ENCODE data around the gene TAGLN2. TPM values are rescaled to one million over a fixed set of nuclear protein-coding genes. Genes with fewer than 3 reads are reported as not detected.

Gene TAGLN2
- total RNA-seq, 1 donor from 2014 or later: 547 TPM

DNA sequence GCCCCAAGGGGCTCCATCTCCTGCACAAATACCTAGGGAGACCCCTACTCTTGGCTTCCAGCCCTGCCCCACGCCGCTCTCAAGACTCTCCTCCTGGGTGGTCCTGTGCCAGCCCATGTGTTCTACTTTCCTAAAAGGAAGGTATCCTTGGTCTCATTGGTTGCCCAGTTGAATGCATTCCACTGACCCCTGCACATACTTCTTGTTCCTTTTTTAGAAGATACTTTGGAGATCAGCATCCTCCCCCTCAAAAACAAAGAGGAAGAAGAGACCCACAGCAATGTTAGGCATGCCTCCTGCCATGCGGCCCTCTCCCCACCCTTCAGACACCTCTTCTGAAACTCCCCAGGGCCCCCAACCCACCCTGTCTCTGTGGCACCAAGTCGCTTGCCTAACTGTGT is 24.7 kb upstream of the TAGLN2 start:
- intact Hi-C loops (cut with micrococcal nuclease): no loop called here

DNA sequence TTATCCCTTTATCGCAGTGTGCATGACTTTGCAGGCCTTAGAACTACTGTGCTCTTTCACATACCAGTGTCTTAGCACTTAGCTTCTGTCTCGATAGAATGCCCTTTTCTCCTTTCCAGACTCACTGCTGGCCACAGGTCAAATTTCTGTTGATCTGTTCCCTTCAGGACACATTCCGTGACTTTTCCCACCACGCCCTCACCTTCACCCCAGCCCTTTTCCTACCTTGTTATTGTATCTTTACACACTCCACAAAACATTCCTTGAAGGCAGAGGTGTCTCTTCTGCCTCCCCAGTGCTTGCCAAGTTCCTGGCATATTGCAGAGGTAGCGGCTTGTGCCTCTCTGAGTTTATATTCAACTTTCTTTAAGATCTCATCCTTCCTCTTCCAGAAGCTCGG is 23.8 kb upstream of the TAGLN2 start:
- intact Hi-C loops (cut with micrococcal nuclease): no loop called here

DNA sequence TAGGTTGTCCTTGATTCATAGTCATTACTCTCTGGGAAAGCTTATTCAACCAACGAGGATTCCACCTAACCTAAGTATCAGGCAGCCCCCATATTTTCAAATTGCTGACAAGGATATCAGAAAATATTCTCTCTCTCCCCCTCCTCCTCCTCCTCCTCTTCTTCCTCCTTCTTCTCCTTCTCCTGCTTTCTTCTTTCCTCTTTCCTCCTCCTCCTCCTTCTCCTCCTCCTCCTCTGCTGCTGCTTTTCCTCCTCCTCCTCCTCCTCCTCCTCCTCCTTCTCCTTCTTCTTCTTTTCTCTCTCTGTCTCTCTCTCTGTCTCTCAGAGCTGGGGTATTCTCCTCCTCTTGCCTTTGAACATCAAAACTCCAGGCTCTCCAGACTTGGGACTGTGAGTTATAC is 22.6 kb upstream of the TAGLN2 start:
- intact Hi-C loops (cut with micrococcal nuclease): no loop called here

DNA sequence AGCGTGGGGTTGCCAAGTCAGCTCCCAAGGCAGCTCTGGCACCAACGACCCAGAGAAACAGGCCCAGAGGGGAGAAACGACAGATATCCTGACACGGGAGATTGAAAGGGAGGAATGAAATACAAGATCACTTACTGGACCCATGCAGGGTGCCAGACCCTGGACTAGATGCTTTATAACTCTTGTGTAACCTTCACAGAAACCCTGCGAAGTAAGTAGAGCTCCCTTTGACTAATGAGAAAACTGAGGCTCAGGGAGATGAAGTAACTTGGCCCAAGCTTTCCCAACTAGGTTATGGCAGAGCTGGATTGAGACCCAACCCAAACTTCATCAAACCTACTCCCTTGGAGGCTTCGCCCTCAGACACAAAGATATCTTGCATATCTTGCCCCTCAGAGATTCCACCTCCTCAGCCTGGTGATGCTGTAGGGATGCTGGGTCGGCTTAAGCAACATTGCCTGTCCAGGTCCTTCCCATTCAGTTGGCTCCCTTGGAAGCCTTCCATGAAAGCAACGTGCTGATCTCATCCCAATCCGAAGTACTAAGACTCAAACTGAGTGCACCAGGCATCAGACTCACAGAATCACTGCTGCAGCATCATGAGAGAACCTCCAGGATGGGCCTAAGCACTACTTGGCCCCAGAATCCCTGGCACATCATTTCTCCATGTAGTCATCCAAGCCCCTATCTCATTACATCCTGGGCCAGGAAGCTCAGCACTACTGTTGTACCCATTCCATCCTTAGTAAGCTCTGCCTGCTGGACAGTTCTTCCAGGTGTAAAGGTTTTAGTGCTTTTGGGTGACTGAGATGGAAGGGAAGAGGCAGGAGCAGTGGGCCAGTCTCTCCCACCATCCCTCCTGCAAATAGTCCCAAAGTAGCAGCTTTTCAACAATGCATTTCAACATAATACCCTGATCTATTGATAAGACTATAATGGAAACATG is 21.2 kb upstream of the TAGLN2 start:
- intact Hi-C loops (cut with micrococcal nuclease): no loop called here

DNA sequence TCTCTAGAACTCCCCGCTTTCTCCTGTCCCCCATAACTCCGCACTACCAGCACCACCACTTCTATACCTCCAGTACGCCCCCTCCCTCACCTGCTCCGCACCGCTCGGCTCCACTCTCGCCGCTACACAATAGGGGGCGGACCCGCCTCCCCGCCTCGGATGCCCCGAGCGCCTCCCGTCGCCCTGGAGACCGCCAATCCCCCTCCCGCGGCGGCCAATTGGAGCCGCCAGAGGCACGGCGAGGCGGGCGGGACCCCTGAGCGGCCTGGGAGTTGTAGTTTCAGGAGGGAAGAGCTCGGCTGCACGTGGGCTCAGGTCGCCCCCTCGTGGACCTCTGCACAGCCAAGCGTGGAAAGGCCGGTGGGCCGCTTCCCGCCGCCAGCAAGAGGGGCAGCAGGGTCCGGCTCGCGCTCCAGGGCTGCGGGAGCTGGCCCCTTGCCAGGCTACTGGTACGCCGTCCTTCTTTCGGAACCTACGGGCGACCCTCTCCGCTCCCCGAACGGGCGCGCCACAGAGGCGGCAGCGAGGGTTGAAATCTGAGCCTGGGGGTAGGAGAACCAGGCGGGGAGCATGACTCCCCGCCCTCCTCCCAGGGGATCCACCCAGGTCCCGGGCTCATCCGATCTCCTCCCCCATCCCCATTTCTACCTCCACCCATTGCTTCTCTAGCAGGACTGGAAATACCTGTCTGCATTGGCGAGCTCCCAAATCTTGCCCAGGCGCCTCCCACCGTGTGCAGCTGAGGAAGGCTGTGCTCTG is 20.4 kb upstream of the TAGLN2 start, which contains the start of gene IGSF9:
TSS of gene IGSF9 (minus strand) at position 131 of the 759 bp plus-strand sequence. CDS start 2,159 bp downstream, outside the sequence.
- intact Hi-C loops (cut with micrococcal nuclease): no loop called here

DNA sequence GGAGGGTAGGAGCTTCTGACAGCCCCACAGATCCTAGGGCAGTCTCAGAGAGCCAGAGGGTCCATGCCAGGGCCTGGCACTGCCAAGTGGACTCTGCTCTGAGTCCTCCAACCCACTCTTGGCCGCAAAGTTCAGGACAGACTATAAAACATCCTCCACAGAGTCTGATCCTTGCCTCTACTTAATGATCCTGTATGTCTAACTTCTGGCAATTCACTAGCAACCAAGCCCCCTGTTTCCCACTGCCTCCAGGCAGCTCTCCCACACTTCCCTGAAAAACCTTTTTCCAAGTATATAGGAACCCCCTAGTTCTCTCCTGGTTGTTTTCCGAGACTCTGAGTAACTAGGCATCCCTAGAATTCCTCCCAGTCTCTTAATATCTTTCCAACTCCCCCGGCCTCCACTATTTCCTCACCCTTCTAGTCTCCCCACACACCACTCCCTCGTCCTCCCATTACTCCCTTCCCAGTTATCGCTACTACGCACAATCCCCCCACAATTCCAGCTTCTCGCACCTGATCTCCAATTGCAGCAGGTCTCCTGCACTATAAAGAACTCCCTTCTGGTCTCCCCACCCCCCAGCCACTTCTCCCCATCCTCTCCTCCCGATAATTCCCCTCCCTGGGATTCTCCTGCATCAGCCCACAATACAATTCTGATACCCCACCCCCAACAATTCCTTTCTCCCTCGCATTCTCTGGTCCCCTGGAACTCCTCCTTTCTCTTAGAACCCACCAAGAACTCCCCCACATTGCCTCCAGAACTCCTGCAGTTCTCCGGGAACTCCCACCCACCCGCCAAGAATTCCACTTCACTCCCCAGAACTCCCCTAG is 19.5 kb upstream of the TAGLN2 start:
- intact Hi-C loops (cut with micrococcal nuclease): no loop called here

DNA sequence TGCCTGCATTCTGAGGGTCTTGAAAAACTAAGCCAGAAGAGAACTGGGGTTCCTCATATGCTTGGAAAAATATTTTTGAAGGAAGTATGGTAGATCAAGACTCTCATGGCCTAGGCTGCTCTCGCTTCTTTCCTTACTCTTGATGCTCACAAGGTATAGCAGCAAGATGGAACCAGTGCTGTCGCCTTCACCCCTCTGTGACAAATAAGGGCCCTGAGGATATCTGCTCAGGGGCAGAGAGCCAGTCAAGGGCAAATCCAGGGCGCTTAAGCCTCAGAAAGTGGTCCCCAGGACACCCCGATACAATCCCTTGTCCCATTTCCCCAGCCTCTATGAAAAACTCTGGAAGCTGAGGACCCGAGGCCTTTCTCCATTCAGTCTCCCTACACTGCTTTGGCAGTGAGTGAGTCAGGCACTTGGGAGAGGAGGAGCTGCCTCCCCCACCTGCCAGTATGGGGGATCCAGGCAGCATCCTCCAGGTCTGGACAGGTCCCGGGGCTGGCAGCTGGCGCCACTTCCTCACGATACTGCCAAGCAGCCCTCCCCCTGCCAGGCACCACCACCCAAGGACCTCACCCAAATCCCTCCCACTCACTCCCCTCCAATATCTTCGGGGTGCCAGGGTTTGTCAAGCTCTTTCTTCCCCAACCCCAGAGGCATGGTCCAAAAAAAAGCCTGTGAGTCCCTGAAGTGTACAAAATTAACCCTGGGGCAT is 18.8 kb upstream of the TAGLN2 start:
- intact Hi-C loops (cut with micrococcal nuclease): no loop called here

DNA sequence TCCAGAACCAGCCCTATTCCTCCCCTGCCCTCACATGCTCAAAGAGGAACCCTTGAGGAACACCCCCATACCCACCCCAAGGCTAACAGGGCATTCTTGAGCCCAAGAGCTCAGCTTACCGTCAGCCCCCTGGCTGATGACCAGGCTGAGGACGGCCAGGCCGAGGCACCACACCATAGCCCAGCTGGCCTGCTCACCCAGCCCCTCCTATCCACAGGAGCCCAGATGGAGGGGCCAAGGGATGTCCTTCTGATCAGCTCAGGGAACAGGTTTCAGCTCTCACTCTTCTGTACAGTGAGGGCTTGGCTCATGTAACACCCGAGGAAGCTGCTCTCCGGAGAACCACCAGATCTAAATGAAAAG is 18.0 kb upstream of the TAGLN2 start:
- intact Hi-C loops (cut with micrococcal nuclease): no loop called here

DNA sequence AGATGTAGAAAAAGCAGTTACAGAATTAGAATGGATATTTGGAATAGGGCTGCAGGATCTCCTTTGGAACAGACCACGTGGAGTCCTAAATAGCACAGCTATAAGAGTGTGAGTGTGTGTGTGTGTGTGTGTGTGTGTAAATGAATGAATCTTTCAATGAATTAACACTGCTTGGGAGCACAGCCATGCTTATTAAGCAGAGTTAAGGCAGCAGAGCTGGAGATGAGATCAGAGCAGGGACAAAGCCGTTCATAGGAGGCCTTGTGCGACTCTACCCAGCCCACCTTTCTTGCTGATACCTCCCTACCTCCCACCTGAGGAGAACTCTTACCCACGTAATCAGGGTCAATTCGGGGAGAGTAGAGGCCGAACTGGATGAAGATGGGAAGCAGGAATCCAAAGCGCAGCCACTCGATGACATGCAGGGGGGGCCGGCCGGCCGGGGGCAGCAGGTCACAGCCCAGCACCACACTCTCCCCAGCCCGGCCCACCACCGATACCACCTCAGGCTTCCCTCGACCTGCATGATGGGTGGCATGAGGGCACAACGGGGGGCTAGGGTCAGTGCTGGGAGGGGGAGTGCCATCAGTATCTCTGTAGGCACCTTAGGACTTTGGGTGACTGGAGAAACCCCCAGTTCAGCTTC is 17.4 kb upstream of the TAGLN2 start:
- intact Hi-C loops (cut with micrococcal nuclease): no loop called here

DNA sequence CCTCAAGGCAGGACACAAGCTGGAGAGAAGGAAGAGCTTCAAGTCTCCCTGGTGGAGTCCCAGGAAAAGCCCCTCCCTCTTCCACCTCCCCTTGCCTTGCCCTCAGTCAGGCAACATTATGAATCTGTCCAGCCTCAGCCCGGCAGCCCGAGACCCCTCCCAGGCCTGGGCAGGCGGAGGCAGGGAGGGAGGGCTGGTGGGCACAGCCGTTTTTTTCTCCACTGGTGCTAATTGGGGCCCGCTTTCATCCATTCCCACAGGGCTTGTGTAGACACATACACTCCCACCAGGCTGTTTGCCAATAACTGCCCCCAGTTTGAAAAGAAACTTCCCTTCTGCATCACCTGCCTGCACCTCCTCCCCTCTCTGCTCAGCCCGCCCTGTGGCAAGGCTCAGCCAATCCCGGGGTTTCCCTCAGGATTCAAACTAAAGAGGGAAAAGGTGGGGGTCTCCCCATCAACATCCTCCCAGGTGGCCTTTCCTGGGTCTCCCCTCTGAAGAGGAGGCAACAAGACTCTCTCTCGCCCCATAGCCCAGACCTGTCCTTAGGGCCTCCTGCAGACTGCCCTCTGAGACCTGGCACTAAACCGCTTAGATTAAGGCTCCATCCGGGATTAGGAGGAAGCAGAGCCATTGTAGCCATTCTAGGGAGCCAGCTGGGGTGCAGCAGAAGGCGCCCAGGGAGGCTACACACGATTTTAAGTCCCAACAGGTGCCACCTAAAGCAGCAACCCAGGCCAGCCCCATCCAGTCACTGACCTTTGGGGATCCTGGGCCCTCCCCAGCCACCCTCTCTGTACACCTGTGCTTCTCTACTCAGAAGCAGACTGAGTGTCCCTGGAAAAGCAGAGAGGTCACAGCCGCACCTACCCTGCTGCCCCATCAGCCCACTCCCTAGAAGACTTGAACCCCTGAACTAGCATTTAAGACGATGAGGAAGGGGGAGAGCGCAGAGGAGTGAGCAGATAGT is 16.6 kb upstream of the TAGLN2 start:
- intact Hi-C loops (cut with micrococcal nuclease): no loop called here

DNA sequence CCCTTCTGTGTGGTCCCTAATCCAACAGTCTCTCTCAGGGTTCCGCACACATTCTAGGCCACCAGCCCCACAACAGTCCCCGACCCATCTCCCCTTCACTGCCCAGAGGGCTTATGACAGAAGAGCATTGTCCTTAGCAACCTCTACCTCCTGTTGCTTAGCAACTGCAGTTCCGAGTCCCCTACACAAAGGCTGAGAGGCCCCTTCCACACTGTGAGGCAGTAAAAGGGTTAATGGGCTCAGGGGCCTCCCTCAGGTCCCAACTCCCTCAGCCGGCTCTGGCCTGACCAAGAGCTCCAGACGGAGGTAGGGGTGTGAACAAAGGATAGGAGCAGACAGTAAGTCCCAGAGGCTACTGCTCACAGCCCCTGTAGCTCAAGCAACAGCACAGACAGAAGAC is 15.8 kb upstream of the TAGLN2 start:
- intact Hi-C loops (cut with micrococcal nuclease): no loop called here

DNA sequence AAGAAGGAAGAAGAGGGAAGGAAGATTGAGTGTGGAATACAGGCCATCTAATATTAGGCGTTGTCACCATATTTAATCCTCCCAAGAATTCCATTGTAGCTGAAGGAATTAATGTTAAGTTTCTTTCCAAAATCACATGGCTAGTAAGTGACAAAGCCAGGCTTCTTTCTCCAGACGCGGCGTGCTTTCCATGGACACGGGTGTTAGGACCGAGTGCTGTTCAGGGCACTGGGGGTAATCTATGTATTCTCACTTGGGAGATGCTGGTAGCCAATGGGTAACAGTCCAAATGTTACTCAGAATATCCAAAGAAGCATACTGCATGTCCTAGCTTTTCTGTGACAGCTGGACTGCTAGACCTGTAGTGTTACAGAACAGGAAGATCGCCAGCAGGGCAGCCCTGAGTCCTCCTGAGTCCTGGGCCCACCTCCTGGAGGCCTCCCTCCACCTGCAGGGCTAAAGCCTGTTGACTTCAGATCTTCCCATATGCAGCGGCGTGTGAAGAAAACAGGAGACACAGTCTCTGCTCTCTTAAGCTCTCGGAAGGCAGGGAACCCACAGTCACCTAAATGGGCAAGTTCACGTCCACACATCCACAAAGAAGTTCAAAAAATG is 14.8 kb upstream of the TAGLN2 start:
- intact Hi-C loops (cut with micrococcal nuclease): no loop called here

DNA sequence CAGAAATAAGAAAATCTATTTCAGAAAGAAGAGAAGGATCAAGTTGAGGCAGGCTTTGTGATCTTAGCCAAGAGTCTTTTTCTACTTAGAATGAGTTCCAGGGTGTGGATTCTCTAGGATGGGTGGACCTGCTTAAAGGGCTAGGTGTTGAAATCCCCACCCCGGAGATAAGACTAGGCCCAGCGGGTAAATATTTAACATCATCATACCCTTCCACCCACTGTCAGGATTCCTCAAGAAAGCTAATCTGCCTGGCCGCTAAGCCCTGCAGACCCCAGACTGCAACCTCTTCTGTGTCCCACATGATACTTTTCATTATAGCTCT is 14.3 kb upstream of the TAGLN2 start:
- intact Hi-C loops (cut with micrococcal nuclease): no loop called here

DNA sequence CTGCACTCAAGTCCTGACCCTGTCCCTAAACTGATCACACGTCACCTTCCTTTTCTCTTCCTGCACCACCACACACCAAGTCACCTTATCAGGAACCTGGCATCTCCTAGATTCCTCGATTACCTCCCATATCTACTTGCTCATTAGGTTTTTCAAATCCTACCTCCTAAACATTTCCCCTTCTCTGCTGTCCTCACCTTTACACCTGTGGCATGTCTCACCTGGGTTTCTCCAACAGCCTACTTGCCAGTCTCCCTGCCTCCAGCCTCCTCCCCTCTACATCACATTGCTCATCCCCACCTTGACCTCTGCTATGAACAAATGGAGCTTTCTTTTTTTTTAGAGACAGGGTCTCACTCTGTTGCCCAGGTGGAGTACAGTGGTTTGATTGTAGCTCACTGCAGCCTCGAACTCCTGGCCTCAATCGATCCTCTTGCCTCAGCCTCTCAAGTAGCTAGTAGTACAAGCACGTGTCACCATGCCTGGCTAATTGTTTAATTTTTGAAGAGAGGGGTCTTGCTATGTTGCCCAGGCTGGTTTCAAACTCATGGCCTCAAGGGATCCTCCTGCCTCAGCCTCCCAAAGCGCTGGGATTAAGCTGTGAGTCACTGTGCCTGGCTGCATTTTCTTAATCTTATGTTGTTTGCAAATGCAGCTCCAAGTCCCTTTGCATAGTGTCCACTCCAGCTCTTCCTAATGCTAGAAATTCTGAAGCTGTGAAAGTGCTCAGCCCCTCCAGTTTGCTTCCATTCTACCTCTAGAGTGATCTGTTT is 13.8 kb upstream of the TAGLN2 start:
- intact Hi-C loops (cut with micrococcal nuclease): no loop called here

DNA sequence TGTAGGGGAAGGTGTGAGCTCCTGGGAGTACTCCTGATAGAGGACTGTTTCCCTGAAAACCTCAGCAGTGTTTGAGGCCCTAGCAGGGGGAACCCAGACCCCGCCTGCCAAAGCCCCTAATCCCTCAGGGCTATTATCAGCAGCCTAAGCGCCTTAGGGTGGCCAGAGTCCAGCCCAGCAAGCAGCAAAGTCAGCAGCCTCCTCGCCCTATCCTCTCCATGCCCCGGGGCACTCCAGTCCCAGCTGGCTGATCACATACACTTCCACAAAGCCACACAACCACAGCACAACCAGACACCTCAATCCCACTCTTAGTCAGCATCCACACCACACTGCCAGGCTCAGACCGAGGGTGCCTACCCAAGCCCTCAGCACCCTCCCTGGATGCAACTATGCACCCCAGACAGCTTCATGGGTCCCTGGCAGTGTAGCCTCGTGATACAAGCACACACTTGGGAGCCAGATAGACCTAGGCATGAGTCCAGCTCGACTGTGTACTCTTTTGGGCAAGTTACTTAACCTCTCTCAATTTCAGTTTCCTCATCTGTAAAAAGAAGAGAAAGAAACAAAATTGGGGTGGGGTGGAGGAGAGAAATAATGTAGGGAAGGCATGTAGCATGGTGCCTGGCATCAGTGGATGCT is 13.0 kb upstream of the TAGLN2 start:
- intact Hi-C loops (cut with micrococcal nuclease): no loop called here

DNA sequence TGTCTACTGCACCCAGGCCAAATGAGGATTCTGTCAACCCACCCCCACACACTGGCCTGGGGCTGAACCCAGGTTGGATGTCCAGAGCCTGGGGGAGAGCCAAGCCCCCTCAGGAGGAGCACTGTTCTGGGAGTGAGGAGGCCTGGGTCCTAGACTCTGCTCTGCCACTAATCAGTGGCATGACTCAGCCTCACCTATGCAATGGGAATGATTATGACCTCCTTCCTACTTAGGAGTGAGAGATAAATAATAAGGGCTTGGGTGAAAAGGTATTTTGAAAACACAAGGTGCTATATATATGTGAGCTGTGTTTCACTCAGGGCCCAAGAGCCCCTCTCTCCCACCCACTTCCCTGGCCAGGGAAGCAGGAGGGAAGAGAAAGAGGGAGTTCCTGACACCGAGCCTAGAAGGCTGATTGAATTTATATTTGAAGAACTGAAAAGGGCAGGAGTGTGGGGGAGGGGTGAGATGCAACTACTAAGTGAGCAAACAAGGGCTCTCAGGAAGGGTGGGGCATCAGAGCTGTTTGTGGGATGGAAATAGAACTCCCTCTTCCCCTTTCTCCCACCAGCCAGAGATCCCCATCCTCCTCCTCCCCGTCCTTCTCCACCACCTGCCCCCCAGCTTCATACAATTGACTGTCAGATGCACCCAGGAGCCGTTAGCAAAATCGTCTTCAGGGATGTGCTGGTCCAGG is 11.9 kb upstream of the TAGLN2 start:
- intact Hi-C loops (cut with micrococcal nuclease): no loop called here

All from T-helper 2 cell treated with Interferon-gamma antibody and Interleukin-4, amounts not matched to agents 100 ng/mL and 5 ng/mL, for 36 hours (primary cell).